Panc1 (cell line): ENCODE results near the gene HSPD1.

Experiments used
- CTCF ChIP-seq: fragments of 450-650 bp; IDR thresholded peaks from 2 replicates; pipeline ENCODE4 v1.5.1; 2017; ENCODE audit warnings: mild to moderate bottlenecking
- POLR2AphosphoS5 ChIP-seq: IDR thresholded peaks from 2 replicates; pipeline ENCODE4 v1.6.1; 2012; ENCODE audit warnings: mild to moderate bottlenecking, low read depth, low read length, moderate library complexity
- REST ChIP-seq, 2 experiments: IDR thresholded peaks; 2 replicates each; pipeline ENCODE4 v1.6.1; 2011 to 2012; ENCODE audit warnings: low read depth in 2 of 2, control low read depth in 1 of 2, low read length in 1 of 2, mild to moderate bottlenecking in 1 of 2, moderate library complexity in 1 of 2; ENCODE audit not compliant: insufficient read depth in 1 of 2
- SIN3A ChIP-seq: IDR thresholded peaks from 2 replicates; pipeline ENCODE4 v1.6.1; 2012; ENCODE audit warnings: low read depth, mild to moderate bottlenecking, low read length, moderate library complexity, borderline replicate concordance; ENCODE audit not compliant: insufficient read depth
- TCF7L2 ChIP-seq: IDR thresholded peaks from 2 replicates; pipeline ENCODE4 v1.6.1; 2011; ENCODE audit warnings: mild to moderate bottlenecking, low read depth, low read length, inconsistent platforms

GRCh38 chr2:197477797-197478196 lies 21.8 kb downstream of the HSPD1 start:
- no peak for TF ChIP-seq CTCF
- TF ChIP-seq REST (IDR thresholded peaks at IDR 0.05; ENCODE audit: insufficient read depth in 1 of 2, low read depth in 2 of 2, low read length in 1 of 2), result no peak
- no peak for TF ChIP-seq POLR2AphosphoS5
- TF ChIP-seq TCF7L2, result no peak
- TF ChIP-seq SIN3A, result no peak
